Measurements from ENCODE around the gene SHISA6.

- TF ChIP-seq CREB1 (IDR thresholded peaks at IDR 0.05; ENCODE audit: low read depth) (no peak), EP300 (IDR thresholded peaks at IDR 0.05; ENCODE audit: borderline replicate concordance) (no peak), YY1 (IDR thresholded peaks at IDR 0.05; ENCODE audit: low read depth) (no peak), REST (IDR thresholded peaks at IDR 0.05; ENCODE audit: low read depth) (no peak), CEBPB (IDR thresholded peaks at IDR 0.05) (no peak), RAD21 (IDR thresholded peaks at IDR 0.05; ENCODE audit: low read depth) (no peak), TAF1 (IDR thresholded peaks at IDR 0.05; ENCODE audit: low read depth) (no peak), NFIC (IDR thresholded peaks at IDR 0.05) (no peak), TCF12 (IDR thresholded peaks at IDR 0.05; ENCODE audit: low read depth) (no peak), ZBTB7A (IDR thresholded peaks at IDR 0.05; ENCODE audit: low read depth) (no peak), MAX (IDR thresholded peaks at IDR 0.05) (no peak), FOXM1 (IDR thresholded peaks at IDR 0.05; ENCODE audit: borderline replicate concordance, low read depth) (no peak), USF1 (IDR thresholded peaks at IDR 0.05) (no peak), EGR1 (IDR thresholded peaks at IDR 0.05) (no peak)
Observed at GRCh38 chr17:11547853-11548252, 306.8 kb downstream of the SHISA6 start.

Data from Ishikawa (cell line).